HG03196 (cell line): ENCODE data around the gene SLC39A8.
A peak's percentile ranks its signal among the peaks of the same experiment; 100 is the strongest.
"Not testable (repeated sequence)": the region's sequence is repeated elsewhere in the genome, so short reads cannot be mapped to it uniquely, and the experiment has no call there.

Experiments used
- ATAC-seq: cut with Tn5 transposase; IDR thresholded peaks from one replicate; pipeline ENCODE4 v1.9.1; 2021; ENCODE audit not compliant: unreplicated experiment

Gene SLC39A8

GRCh38 chr4:102301167-102301566 lies 44.1 kb downstream of the SLC39A8 start:
- ATAC-seq: no peak

- peak; percentile 84 for ATAC-seq
Measured at GRCh38 chr4:102299354-102300107, 45.8 kb downstream of the SLC39A8 start.

- ATAC-seq: no peak
Measured at GRCh38 chr4:102298716-102299115, 46.6 kb downstream of the SLC39A8 start.

- no peak for ATAC-seq
Measured at GRCh38 chr4:102295153-102295862, 50.0 kb downstream of the SLC39A8 start.

- ATAC-seq: no peak
Measured at GRCh38 chr4:102288497-102288896, 56.8 kb downstream of the SLC39A8 start.

GRCh38 chr4:102285831-102286230 lies 59.5 kb downstream of the SLC39A8 start:
- no peak for ATAC-seq

- no peak for ATAC-seq
Measured at GRCh38 chr4:102281171-102281839, 64.0 kb downstream of the SLC39A8 start.

GRCh38 chr4:102273317-102273716 lies 72.0 kb downstream of the SLC39A8 start:
- ATAC-seq: not testable (repeated sequence)

- ATAC-seq: no peak
Measured at GRCh38 chr4:102272318-102272717, 73.0 kb downstream of the SLC39A8 start.

GRCh38 chr4:102268355-102268754 lies 76.9 kb downstream of the SLC39A8 start:
- no peak for ATAC-seq

GRCh38 chr4:102263024-102263787 lies 82.1 kb downstream of the SLC39A8 start:
- no peak for ATAC-seq

GRCh38 chr4:102259702-102260101 lies 85.6 kb downstream of the SLC39A8 start:
- no peak for ATAC-seq

GRCh38 chr4:102259081-102259480 lies 86.2 kb downstream of the SLC39A8 start:
- no peak for ATAC-seq

- no peak for ATAC-seq
Measured at GRCh38 chr4:102256321-102256720, 89.0 kb downstream of the SLC39A8 start.

GRCh38 chr4:102253860-102254259 lies 91.4 kb downstream of the SLC39A8 start:
- ATAC-seq: no peak

- no peak for ATAC-seq
Measured at GRCh38 chr4:102252171-102252570, 93.1 kb downstream of the SLC39A8 start.

GRCh38 chr4:102250341-102250740 lies 94.9 kb downstream of the SLC39A8 start:
- ATAC-seq: no peak

- ATAC-seq: no peak
Measured at GRCh38 chr4:102247041-102247440, 98.2 kb downstream of the SLC39A8 start.

GRCh38 chr4:102246416-102246815 lies 98.9 kb downstream of the SLC39A8 start:
- ATAC-seq: no peak

GRCh38 chr4:102244878-102245535 lies 100.3 kb downstream of the SLC39A8 start:
- ATAC-seq: no peak

- ATAC-seq: not testable (repeated sequence)
Measured at GRCh38 chr4:102243296-102243695, 102.0 kb downstream of the SLC39A8 start.
